HUDEP-2 (cell line): ENCODE results near the gene MTERF2.
"Not testable (repeated sequence)": the region's sequence is repeated elsewhere in the genome, so short reads cannot be mapped to it uniquely, and the experiment has no call there.

Experiments used
- DNase-seq, 76 experiments: peaks; one replicate each; lab custom pipeline; 2025; ENCODE audit not compliant: unreplicated experiment in 76 of 76; lab: John Stamatoyannopoulos, UW

The MTERF2 gene

DNA sequence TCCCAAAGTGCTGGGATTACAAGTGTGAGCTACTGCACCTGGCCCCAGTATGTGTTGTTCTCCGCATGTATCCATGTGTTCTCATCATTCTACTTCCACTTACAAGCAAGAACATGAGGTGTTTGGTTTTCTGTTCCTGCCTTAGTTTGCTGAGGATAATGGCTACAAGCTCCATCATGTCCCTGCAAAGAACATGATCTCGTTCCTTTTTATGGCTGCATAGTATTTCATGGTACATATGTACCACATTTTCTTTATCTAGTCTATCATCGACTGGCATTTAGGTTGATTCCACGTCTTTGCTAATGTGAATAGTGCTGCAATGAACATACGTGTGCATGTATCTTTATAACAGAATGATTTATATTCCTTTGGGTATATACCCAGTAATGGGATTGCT lies 9.2 kb upstream of the MTERF2 start:
- DNase-seq: not testable (repeated sequence)

GRCh38 chr12:106994579-106995220 lies 7.8 kb upstream of the MTERF2 start:
- peak in 3 of 76 experiments; percentile 16 to 27 (median 18) for DNase-seq

DNA sequence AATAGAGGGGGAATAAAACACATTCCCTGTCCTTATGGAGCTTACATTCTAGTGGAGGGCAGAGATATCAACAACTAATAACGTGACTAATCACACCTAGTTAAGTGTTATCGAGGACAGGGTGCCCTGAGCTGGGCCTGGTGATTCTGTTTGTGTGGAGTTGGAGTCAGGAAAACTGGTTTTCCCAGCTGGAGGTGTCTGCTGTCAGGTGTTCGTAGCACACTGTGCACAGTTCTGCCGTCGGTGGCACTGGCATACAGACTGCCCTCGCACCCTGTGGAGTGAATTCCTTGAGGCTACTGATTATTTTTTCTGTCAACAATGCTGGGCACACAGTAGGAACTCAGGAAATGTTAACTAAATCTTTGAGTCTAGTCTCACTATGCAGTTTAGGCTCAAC lies 900 bp upstream of the MTERF2 start:
- no peak for DNase-seq

- no peak for DNase-seq
These were observed 811 bp downstream of the MTERF2 start for GRCh38 chr12:106986135-106986534.

DNA sequence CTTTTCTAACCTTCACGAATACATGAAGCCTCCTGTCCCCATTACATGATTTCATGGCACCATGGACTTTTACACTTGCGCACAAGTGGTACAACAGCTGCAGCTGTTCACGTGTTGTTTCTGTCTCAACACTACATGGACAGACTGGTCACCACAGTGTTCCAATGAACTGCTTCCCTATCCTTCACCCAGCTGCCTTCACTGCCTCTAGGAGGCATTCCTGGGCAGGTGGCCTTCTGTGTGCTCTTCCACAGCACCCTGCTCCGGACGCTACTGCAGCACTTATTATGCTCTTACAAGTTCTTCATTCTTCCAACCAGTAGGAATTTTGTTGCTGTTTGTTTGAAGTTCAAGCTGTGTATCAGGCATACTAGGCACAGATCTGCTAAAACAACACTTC lies 1.5 kb downstream of the MTERF2 start:
- DNase-seq: peak in 1 of 76 experiments; percentile 22

GRCh38 chr12:106984588-106985137 lies 2.3 kb downstream of the MTERF2 start:
- DNase-seq: peak in 70 of 76 experiments; percentile 11 to 86 (median 48)

DNA sequence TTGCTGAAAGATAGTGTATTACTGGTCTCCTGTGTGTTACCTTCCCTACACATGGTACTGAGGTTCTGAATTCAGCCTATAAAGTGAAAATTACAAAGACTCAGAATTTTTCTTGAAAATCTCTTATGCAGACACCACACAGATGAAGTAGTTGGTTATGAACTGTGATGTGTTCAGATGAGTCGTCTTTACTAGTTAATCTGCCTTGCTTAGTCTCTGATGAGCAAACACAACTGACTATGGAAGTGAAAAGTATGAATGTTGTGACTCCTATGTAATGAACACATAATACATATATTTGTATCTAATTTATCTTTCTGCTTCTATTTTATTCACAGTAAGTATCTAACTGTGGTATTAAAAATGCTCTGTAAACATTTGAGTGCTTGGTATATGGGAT lies 4.7 kb downstream of the MTERF2 start:
- DNase-seq: no peak

- DNase-seq: no peak
These were observed 5.2 kb downstream of the MTERF2 start for GRCh38 chr12:106981788-106982187.

GRCh38 chr12:106980944-106981343 lies 6.0 kb downstream of the MTERF2 start:
- peak in 3 of 76 experiments; percentile 4 to 20 (median 12) for DNase-seq

DNA sequence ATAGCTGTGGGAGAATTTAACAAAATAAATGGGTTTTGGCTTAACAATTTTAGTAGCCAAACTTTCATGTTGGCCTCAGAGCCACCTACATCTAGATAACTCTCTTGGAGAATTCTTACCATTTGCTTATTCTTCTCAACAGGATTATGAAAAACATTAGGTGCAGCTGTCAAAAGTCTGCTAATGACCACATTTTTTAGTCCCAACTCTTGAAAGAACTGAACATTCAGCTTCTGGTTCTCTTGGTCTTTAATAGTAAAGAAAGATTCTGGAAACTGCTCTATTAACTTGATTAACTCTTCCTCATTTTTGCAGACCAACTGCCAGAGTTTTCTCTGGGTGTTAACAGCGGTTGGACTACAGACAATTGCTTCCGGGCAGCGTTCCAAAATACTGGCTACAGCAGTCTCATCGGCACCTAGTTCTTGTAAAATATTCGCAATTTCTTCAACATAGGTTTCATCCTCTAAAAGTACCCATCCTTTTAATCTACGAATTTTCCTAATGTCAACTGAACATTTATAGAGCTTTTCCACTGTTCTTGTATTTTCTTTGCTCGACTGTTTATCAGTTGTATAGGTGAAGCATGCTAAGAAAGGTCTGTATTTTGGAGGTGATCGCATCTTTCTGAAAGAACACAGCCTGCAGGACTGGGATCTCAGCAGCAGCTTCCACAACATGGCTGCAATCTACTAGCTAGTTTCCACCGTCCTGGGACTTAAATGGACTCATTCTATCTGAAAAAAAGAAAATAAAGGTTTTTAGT lies 8.7 kb downstream of the MTERF2 start:
- DNase-seq: peak in 8 of 76 experiments; percentile 2 to 32 (median 12)

DNA sequence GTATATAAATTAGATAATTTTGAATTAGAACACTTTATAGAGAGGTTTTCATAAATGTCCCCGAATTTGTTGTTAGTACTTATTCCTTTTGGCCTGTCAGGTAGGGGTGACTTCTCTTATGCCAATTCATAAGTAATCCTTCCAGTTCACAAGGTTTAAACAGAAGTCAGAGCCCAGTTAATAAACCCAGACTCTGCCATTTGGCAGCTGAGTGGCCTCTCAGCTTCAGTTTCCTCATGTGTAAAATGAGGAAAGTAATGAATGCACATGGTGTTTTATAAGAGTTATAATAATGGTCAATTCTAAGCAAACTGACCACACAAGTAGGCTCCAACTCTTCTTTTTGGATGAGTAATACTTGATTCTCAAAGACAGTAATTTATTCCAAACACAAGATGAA lies 10.3 kb downstream of the MTERF2 start:
- no peak for DNase-seq

DNA sequence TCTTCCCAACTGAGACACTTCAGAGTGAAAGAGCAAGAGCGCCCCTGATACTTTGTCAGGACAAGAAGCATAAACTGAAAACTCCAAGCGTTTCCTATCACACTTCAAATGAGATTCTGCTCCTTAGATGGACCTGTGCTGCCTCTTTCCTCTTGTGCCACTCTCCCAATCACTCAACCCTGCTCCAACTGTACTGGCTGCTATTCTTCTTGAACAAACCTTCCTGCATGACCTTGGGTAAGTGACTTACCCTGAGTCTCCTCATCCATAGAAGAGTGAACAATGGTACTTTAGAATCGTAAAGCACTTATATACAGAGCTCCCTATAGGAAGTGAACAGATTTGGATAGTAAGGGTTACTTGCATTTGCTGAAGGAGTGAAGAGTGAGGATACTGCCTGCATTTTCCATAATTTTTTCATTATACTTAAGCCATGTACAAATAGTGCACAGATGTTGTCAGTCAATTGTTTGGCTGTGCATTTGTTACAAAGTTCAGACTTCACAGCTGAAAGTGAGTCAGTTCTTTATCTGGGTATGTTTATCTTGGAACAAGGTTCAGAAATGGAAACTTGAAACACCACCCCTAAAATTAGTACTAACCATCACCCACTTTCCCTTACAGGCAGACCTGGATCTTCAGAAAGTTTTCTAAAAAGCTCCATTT lies 10.8 kb downstream of the MTERF2 start:
- DNase-seq: peak in 7 of 76 experiments; percentile 7 to 31 (median 14)

- no peak for DNase-seq
These were observed 11.8 kb downstream of the MTERF2 start for GRCh38 chr12:106975098-106975497.

DNA sequence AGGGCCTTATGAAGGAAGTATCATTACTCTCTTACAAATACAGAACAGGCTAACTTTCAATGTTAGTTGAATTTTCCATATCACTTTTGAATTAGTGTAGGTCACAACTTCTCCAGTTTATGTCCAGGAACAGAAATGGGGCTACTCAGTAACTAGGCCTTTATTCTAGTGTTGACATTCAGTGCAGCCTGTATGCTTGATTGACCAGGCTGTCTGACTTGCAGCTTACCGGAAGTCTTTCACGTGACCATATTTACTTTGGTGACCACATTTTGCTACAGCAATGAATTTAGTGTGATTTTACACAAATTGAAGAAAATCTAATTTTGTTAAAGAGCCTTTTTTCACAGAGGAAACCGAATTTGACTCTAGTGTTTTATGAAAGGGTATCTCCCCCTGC lies 12.4 kb downstream of the MTERF2 start:
- no peak for DNase-seq

DNA sequence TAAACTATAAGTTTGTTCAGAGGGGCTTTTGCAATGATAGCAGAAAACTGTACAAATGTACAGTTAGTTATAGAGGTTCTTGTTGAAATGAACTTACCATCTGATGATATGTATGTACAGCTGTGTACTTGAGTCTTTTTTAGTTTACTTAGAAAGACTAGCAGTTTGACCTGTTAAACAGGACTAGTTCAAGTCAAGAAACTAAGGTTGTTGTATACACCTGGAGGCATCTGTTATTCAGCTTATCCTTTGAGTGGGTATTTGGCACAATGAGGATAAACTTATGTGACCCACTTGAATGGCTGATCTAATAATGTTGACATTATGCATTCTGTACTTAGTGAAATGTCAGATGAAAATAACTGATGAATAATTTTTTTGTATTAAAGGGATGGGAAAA lies 13.4 kb downstream of the MTERF2 start:
- DNase-seq: no peak

- no peak for DNase-seq
These were observed 15.9 kb downstream of the MTERF2 start for GRCh38 chr12:106971065-106971464.

DNA sequence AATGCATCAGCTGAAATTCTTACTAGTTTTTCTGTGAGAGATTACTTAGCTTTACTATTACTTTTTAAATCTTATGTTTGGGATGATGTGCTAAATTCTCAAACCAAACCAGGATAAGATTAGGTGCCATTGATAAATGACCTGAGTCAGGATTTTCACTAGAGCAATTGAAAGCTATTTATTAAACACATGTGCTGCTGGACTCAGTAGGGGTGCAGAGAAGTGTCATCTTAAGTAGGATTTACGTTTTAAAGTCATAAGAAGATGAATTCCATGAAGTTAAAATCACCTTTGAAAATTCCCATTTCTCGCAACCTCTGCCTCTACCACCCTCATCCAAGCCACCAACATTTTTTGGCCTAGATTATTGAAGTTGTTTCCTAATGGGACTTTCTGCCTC lies 22.4 kb downstream of the MTERF2 start:
- DNase-seq: no peak

GRCh38 chr12:106962286-106962685 lies 24.7 kb downstream of the MTERF2 start:
- DNase-seq: no peak

GRCh38 chr12:106960443-106960842 lies 26.5 kb downstream of the MTERF2 start:
- no peak for DNase-seq

- no peak for DNase-seq
These were observed 29.4 kb downstream of the MTERF2 start for GRCh38 chr12:106957583-106957982.

DNA sequence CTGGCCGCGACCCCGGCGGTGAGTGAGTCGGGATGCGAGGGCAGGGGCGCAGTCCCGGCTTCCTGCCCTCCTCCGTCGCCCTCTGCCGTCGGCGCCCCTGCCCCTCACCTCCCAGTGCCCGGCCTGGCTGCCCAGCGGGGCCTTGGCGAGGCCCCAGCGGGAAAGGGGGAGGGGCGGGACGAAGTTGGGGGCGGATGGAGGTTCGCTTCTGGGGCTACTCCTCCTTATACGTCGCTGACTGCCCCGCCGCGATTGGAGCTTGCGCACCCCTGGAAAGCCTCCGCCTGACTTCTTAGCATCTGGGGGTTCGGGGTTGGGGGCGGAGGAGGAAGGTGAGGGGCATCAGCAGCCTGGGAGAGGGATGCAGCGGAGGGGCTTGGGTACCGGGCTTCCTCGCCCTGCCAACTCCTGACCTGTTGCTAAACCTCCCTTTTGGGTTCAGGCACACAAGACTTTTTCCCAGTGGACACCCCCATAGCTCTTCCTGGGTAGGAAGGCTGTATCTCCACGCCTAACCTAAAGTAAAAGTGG lies 30.8 kb downstream of the MTERF2 start:
- peak in 25 of 76 experiments; percentile 29 to 60 (median 44) for DNase-seq
